ENCODE measurements around the gene SIAE. TPM values are rescaled to one million over a fixed set of nuclear protein-coding genes. Genes with fewer than 3 reads are reported as not detected.

Gene SIAE
- total RNA-seq, 4 donors from 2014 or later = 8.5 to 17.1 (median 12.8) TPM

- TF ChIP-seq CTCF (IDR thresholded peaks at IDR 0.05; ENCODE audit: low read depth) = no peak
Observed at GRCh38 chr11:124612045-124612444, 61.5 kb downstream of the SIAE start.

DNA sequence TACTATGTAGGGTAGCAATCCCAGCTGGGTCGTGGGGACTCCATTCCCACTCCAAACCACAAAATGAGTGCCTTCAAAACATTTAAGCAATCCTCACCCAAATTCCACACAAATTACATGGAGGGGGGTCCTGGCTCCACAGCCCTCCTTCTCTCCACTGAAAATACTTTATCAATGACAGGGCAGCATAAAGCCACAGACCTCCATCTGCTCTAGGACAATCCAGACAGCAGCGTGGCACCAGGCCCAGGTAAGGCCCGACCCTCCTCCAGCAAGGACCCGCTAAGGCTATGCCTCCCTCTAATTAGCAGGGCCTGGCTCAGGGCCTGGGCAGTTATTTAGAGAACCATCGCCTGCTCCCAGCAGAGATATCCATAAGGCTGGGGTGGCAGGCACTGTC, 62.5 kb downstream of the SIAE start, which contains the start of gene PANX3:
Gene PANX3 (plus strand): TSS at position 365 of the 400 bp plus-strand sequence. CDS start 129 bp downstream, outside the sequence.
- no peak for TF ChIP-seq CTCF (IDR thresholded peaks at IDR 0.05; ENCODE audit: low read depth)

DNA sequence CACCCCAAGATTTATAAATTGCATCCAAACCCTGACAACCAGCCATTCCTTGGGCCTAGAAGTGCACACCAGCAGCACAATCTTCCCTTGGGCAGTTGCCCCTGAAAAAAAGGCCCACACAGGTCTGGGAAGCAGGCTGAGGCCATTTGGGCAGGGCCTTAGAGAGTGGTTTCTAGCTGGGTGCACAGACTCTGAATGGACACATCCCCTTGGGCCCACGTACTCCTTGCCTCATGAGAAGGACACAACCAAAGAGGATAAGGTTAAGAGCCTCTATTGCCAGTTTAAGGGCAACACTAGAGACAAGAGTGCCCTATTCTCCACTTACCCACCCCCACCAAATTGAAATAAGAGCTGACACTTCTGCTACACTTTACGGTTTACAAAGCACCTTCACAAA, 63.2 kb downstream of the SIAE start:
- TF ChIP-seq CTCF (IDR thresholded peaks at IDR 0.05; ENCODE audit: low read depth) = no peak

GRCh38 chr11:124608147-124608546, 65.4 kb downstream of the SIAE start:
- no peak for TF ChIP-seq CTCF (IDR thresholded peaks at IDR 0.05; ENCODE audit: low read depth)

DNA sequence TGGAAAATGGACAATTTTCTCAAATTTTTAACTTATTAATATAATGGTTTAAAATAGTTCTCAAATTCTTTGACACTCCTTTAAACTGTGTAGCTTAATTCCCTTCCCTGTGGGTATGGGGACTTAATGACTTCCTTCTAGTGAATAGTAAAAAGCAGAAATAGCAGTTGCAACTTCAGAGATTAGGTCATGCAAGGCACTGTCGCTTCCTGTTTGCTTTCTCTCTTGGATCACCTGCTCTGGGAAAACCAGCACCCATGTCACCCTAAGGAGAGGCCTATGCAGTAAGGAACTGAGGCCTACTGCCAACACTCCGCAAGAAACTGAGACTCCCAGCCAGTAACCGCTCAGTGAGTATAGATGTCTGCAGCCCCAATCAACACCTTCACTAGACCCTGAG, 67.8 kb downstream of the SIAE start:
- no peak for TF ChIP-seq CTCF (IDR thresholded peaks at IDR 0.05; ENCODE audit: low read depth)

DNA sequence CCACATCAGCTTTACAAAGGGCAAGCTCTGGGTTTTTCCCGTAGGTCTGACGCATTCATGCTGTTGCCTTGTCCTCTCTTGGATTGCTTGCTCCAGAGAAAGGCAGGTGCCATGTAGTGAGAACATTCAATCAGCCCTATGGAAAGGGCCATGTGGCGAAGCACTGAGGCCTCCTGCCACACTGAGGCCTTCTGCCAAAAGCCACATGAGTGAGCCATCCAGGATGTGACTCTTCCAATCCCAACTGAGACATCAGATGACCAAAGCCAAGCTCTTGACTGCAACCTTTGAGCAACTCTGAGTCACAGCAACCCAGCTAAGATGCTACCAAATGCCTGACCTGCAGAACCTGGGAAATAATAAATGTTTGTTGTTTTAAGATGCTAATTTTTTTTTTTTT, 71.3 kb downstream of the SIAE start:
- TF ChIP-seq CTCF (IDR thresholded peaks at IDR 0.05; ENCODE audit: low read depth) = no peak

DNA sequence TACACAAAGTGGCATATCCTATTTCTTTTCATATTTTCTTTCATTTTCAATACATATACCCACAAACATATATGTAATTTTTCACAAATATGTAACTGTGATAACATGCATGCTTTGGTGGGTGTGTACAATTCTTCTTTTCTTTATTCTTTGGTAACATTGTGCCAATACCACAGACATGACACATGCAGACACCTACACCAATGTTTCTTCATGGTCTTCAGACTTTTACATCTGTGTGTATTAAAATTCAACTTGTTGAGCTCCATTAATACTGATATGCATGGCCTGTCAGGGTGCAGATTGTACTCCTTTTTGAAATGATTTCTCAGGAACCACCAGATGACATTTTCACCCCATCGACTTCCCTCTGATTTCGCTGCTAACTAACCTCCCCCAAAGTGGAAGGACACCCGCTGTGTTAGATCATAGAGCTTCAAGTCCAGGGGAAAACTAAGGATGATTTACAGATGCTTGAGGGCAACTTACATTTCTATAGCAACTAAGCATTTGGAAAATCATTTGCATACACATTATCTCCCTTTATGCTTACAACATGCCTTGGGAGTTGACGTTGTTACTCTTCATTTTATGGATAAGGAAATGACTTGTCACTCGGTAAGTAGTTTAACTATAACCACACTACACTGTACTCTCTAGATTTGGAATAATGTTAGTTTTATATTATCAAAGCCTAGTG, 72.8 kb downstream of the SIAE start:
- TF ChIP-seq CTCF (IDR thresholded peaks at IDR 0.05; ENCODE audit: low read depth) = no peak

Measured in subcutaneous adipose tissue (tissue), 4 donors.